ENCODE data around the gene FASN.
A peak's percentile ranks its signal among the peaks of the same experiment; 100 is the strongest.
"Not testable (repeated sequence)": the region's sequence is repeated elsewhere in the genome, so short reads cannot be mapped to it uniquely, and the experiment has no call there.

Gene FASN

GRCh38 chr17:82043507-82043906, 54.5 kb downstream of the FASN start:
- no peak for DNase-seq (ENCODE audit: low read depth, low spot score)

- DNase-seq (ENCODE audit: low read depth, low spot score) = no peak
These were observed 55.4 kb downstream of the FASN start for GRCh38 chr17:82042649-82043048.

- DNase-seq (ENCODE audit: low read depth, low spot score) = no peak
These were observed 56.8 kb downstream of the FASN start for GRCh38 chr17:82041144-82041814.

- DNase-seq (ENCODE audit: low read depth, low spot score) = no peak
These were observed 58.2 kb downstream of the FASN start for GRCh38 chr17:82039695-82040299.

GRCh38 chr17:82038796-82039409, 59.1 kb downstream of the FASN start:
- not testable (repeated sequence) for DNase-seq (ENCODE audit: low read depth, low spot score)

- no peak for DNase-seq (ENCODE audit: low read depth, low spot score)
These were observed 60.2 kb downstream of the FASN start for GRCh38 chr17:82037889-82038195.

- DNase-seq (ENCODE audit: low read depth, low spot score) = peak; percentile 83
These were observed 60.7 kb downstream of the FASN start, which contains the start of gene DCXR for GRCh38 chr17:82037092-82037888. Gene DCXR (minus strand): TSS chr17:82037697. CDS start chr17:82037682, 15 bp downstream.

- no peak for DNase-seq (ENCODE audit: low read depth, low spot score)
These were observed 61.4 kb downstream of the FASN start for GRCh38 chr17:82036634-82037091.

- DNase-seq (ENCODE audit: low read depth, low spot score) = no peak
These were observed 61.9 kb downstream of the FASN start for GRCh38 chr17:82035956-82036633.

GRCh38 chr17:82035488-82035887, 62.5 kb downstream of the FASN start:
- no peak for DNase-seq (ENCODE audit: low read depth, low spot score)

GRCh38 chr17:82034371-82035011, 63.5 kb downstream of the FASN start:
- no peak for DNase-seq (ENCODE audit: low read depth, low spot score)

- no peak for DNase-seq (ENCODE audit: low read depth, low spot score)
These were observed 64.5 kb downstream of the FASN start for GRCh38 chr17:82033359-82034085.

GRCh38 chr17:82031885-82032627, 66.0 kb downstream of the FASN start:
- DNase-seq (ENCODE audit: low read depth, low spot score) = no peak

GRCh38 chr17:82031303-82031884, 66.6 kb downstream of the FASN start, which contains the start of gene RAC3:
Gene RAC3 (plus strand): TSS chr17:82031678. CDS start chr17:82031762, 84 bp downstream.
- DNase-seq (ENCODE audit: low read depth, low spot score) = no peak

- DNase-seq (ENCODE audit: low read depth, low spot score) = peak; percentile 41
These were observed 67.3 kb downstream of the FASN start for GRCh38 chr17:82030470-82031302.

- no peak for DNase-seq (ENCODE audit: low read depth, low spot score)
These were observed 68.0 kb downstream of the FASN start for GRCh38 chr17:82029990-82030469.

- no peak for DNase-seq (ENCODE audit: low read depth, low spot score)
These were observed 68.6 kb downstream of the FASN start for GRCh38 chr17:82029391-82029790.

GRCh38 chr17:82028966-82029365, 69.1 kb downstream of the FASN start:
- no peak for DNase-seq (ENCODE audit: low read depth, low spot score)
